DOHH2 (cell line): Measurements from ENCODE around the gene C14orf132.

Experiments used
- H3F3A ChIP-seq: fragments of 200-600 bp; sonication (generic), shearing (Covaris generic); 2 replicates; pipeline ENCODE4 v1.6.0; 2016; ENCODE audit warnings: antibody characterized with exemption, mild to moderate bottlenecking; ENCODE audit not compliant: control insufficient read depth, insufficient read depth
- H3K27ac ChIP-seq: fragments of 200-600 bp; sonication (generic); 2 replicates; pipeline ENCODE4 v1.5.1; 2014; ENCODE audit warnings: low read depth, mild to moderate bottlenecking, low read length, moderate library complexity
- H3K27me3 ChIP-seq: fragments of 200-600 bp; sonication (generic); 2 replicates; pipeline ENCODE4 v1.6.1; 2014; ENCODE audit warnings: mild to moderate bottlenecking, low read length, mixed read lengths; ENCODE audit not compliant: control insufficient read depth
- H3K36me3 ChIP-seq: fragments of 200-600 bp; sonication (generic); 2 replicates; pipeline ENCODE4 v1.6.1; 2014; ENCODE audit warnings: mild to moderate bottlenecking, low read length, moderate library complexity, mixed read lengths; ENCODE audit not compliant: control insufficient read depth
- H3K4me1 ChIP-seq: fragments of 200-600 bp; sonication (generic); 2 replicates; pipeline ENCODE4 v1.6.1; 2014; ENCODE audit warnings: mild to moderate bottlenecking, low read length, mixed read lengths; ENCODE audit not compliant: control insufficient read depth
- H3K4me2 ChIP-seq: fragments of 200-600 bp; sonication (generic); 2 replicates; pipeline ENCODE4 v1.6.0; 2014; ENCODE audit warnings: mild to moderate bottlenecking, low read length, moderate library complexity
- H3K4me3 ChIP-seq: fragments of 200-600 bp; sonication (generic); 2 replicates; pipeline ENCODE4 v1.5.1; 2014; ENCODE audit warnings: mild to moderate bottlenecking, low read length, mixed read lengths
- H3K79me2 ChIP-seq: fragments of 200-600 bp; sonication (generic); 2 replicates; pipeline ENCODE4 v1.6.1; 2014; ENCODE audit warnings: mild to moderate bottlenecking, low read length, mixed read lengths; ENCODE audit not compliant: control insufficient read depth
- H3K9me2 ChIP-seq: fragments of 200-600 bp; sonication (generic); replicated peaks from 2 replicates; pipeline ENCODE4 v1.6.1; 2014; ENCODE audit warnings: mild to moderate bottlenecking, low read length, mixed read lengths; ENCODE audit not compliant: control insufficient read depth
- H3K9me3 ChIP-seq: fragments of 200-600 bp; sonication (generic); 2 replicates; pipeline ENCODE4 v1.6.1; 2014; ENCODE audit warnings: antibody characterized with exemption, low read length, mixed read lengths; ENCODE audit not compliant: control insufficient read depth, insufficient read depth
- H4K20me1 ChIP-seq: fragments of 200-600 bp; sonication (generic); 2 replicates; pipeline ENCODE4 v1.6.0; 2014; ENCODE audit warnings: low read depth, mild to moderate bottlenecking, antibody characterized with exemption, low read length, moderate library complexity; ENCODE audit not compliant: control insufficient read depth, insufficient read depth
- EZH2phosphoT487 ChIP-seq: fragments of 200-600 bp; sonication (generic); IDR thresholded peaks from 2 replicates; pipeline ENCODE4 v1.6.1; 2017; ENCODE audit warnings: borderline replicate concordance, mild to moderate bottlenecking, antibody characterized with exemption, low read length, moderate library complexity, mixed read lengths
- TF ChIP-seq, protein P1 (sequence below): fragments of 200-600 bp; sonication (generic); IDR thresholded peaks from one replicate; pipeline ENCODE4 v1.5.1; 2014; ENCODE audit warnings: antibody characterized with exemption, mild to moderate bottlenecking, low read depth, low read length; ENCODE audit not compliant: poor library complexity, severe bottlenecking

C14orf132 gene

DNA sequence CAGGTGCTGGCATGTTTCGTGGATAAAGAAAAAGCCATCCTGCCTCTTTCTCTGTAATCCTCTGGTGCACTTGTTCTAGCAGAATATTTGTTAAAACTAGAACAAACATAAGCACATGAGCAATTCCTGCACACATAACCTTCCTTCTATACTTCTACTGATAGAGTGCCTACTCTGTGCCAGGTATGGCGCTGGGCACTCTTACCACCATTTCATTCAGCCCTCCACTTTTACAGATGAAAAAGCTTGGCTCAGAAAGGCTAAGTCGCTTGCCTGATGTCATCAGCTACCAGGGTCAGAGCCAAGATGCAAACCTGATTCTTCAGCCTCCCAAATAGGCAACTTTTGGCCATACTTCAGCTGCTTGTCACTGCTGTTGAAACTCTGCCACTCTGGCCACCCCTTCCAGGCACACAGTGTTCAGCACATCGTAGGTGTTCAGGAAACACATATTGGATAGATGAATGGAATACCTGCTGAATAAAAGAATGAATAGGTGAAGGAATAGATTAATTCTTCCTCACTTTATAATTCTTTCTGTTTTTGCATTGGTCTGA lies 10.0 kb upstream of the C14orf132 start:
- Histone ChIP-seq H3K79me2 (no peaks in the 10 kb centered on the region), H3K9me3 (no peaks in the 10 kb centered on the region)
- TF ChIP-seq EZH2phosphoT487: no peak
- TF ChIP-seq, protein P1, sequence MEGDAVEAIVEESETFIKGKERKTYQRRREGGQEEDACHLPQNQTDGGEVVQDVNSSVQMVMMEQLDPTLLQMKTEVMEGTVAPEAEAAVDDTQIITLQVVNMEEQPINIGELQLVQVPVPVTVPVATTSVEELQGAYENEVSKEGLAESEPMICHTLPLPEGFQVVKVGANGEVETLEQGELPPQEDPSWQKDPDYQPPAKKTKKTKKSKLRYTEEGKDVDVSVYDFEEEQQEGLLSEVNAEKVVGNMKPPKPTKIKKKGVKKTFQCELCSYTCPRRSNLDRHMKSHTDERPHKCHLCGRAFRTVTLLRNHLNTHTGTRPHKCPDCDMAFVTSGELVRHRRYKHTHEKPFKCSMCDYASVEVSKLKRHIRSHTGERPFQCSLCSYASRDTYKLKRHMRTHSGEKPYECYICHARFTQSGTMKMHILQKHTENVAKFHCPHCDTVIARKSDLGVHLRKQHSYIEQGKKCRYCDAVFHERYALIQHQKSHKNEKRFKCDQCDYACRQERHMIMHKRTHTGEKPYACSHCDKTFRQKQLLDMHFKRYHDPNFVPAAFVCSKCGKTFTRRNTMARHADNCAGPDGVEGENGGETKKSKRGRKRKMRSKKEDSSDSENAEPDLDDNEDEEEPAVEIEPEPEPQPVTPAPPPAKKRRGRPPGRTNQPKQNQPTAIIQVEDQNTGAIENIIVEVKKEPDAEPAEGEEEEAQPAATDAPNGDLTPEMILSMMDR: no peak

GRCh38 chr14:96030108-96030760 lies 8.9 kb upstream of the C14orf132 start:
- no peaks in the 10 kb centered on the region for H3K4me1 ChIP-seq
- H3K4me3 ChIP-seq: no peak overlapping the region
- no peaks in the 10 kb centered on the region for H3K79me2 ChIP-seq
- no peaks in the 10 kb centered on the region for H3F3A ChIP-seq
- H3K27ac ChIP-seq: no peak overlapping the region
- peaks cover 2% of the 10 kb centered on the region for H3K27me3 ChIP-seq
- no peaks in the 10 kb centered on the region for H3K36me3 ChIP-seq
- H4K20me1 ChIP-seq: no peaks in the 10 kb centered on the region
- H3K9me3 ChIP-seq: no peaks in the 10 kb centered on the region
- no peak for TF ChIP-seq EZH2phosphoT487
- TF ChIP-seq, protein P1: no peak
- no peaks in the 10 kb centered on the region for H3K9me2 ChIP-seq
- no peak overlapping the region for H3K4me2 ChIP-seq

More for the DNA sequence above, 10.0 kb upstream of the C14orf132 start:
- Histone ChIP-seq H3K4me1 (no peaks in the 10 kb centered on the region), H3K4me3 (no peak overlapping the region), H4K20me1 (no peaks in the 10 kb centered on the region), H3K27ac (no peak overlapping the region), H3K9me2 (no peaks in the 10 kb centered on the region), H3K4me2 (no peak overlapping the region), H3F3A (no peaks in the 10 kb centered on the region), H3K36me3 (no peaks in the 10 kb centered on the region), H3K27me3 (peaks cover 2% of the 10 kb centered on the region)

DNA sequence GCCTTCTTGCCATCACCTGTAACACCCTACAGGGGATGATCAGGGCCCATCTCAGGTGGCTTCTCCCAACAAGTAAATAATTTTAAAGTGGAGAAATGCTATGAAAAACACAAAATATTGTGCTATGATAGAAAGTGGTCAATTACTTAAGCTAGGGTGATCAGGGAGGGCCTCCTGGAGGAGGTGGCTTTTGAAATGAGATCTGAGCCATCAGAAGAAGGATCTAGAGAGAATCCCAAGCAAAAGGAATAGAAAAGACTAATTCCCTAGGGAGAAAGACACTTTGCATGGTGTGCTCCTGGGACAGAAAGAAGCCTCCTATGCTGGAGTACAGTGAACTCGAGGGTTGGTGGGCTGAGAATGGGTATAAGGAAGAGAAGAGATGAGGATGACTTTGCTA lies 7.5 kb upstream of the C14orf132 start:
- Histone ChIP-seq H3K27ac (no peak overlapping the region), H3K4me1 (no peaks in the 10 kb centered on the region), H4K20me1 (no peaks in the 10 kb centered on the region), H3K36me3 (no peaks in the 10 kb centered on the region), H3F3A (no peaks in the 10 kb centered on the region), H3K4me3 (no peak overlapping the region), H3K4me2 (no peak overlapping the region), H3K27me3 (peaks cover 8% of the 10 kb centered on the region), H3K79me2 (no peaks in the 10 kb centered on the region), H3K9me2 (no peaks in the 10 kb centered on the region), H3K9me3 (no peaks in the 10 kb centered on the region)
- TF ChIP-seq, protein P1: no peak
- no peak for TF ChIP-seq EZH2phosphoT487
